Body of pancreas (tissue), 4 donors: Measurements from ENCODE around the gene ESPL1. TPM values are rescaled to one million over a fixed set of nuclear protein-coding genes. Genes with fewer than 3 reads are reported as not detected.
A peak's percentile ranks its signal among the peaks of the same experiment; 100 is the strongest.

Experiments used
- ATAC-seq: fragments of 150-250 bp; one replicate; pipeline ENCODE4 v1.9.1; 2016
- DNase-seq, 4 donors: peaks; one replicate each; pipeline ENCODE4 v3.0.0-alpha.2; 2019
- H3K27ac ChIP-seq, 4 donors: fragments of 200-600 bp; sonication (generic); 1 replicate in 3 of 4; 2 replicates in 1 of 4; pipeline versions ENCODE4 v1.5.1 to v1.6.1; 2016 to 2019; ENCODE audit warnings: mild to moderate bottlenecking in 1 of 4, mixed read lengths in 1 of 4, moderate library complexity in 1 of 4
- H3K27me3 ChIP-seq, 2 donors: fragments of 200-600 bp; sonication (generic); one replicate each; pipeline ENCODE4 v1.6.0; 2016; ENCODE audit warnings: mild to moderate bottlenecking in 1 of 2
- H3K36me3 ChIP-seq, 2 donors: fragments of 200-600 bp; sonication (generic); replicated peaks in 1 of 2; 2 replicates each; pipeline ENCODE4 v1.5.1; 2016; ENCODE audit warnings: low read depth in 2 of 2; ENCODE audit not compliant: insufficient read depth in 1 of 2
- H3K4me1 ChIP-seq: fragments of 200-600 bp; sonication (generic); one replicate; pipeline ENCODE4 v1.6.0; 2016
- H3K4me3 ChIP-seq, 2 donors: fragments of 200-600 bp; sonication (generic); 1 replicate in 1 of 2; 2 replicates in 1 of 2; pipeline ENCODE4 v1.5.1; 2016 to 2019
- H3K9me3 ChIP-seq, 3 donors: fragments of 200-600 bp; sonication (generic); 1 replicate in 2 of 3; 2 replicates in 1 of 3; pipeline ENCODE4 v1.5.1; 2016
- POLR2A ChIP-seq, 3 donors: fragments of 450-650 bp; IDR thresholded peaks; one replicate each; pipeline ENCODE4 v1.6.1; 2016; ENCODE audit warnings: antibody characterized with exemption in 3 of 3, mild to moderate bottlenecking in 2 of 3
- WGBS, 2 donors: methylation state at CpG; one replicate each; pipeline ENCODE4 v1.1.5; 2017; 5-methylcytosine and 5-hydroxymethylcytosine counted together
- intact Hi-C: fragments of 100-400 bp; cut with DNase I; formaldehyde crosslinking; loops from one replicate; pipeline ENCODE4 v1.15.1; 2023
- total RNA-seq, 2 donors: library from RNA; depleted of rRNA; stranded (reverse); fragments of >200 nt; gene quantifications; one replicate each; pipeline ENCODE4 v1.1.0, GENCODE V29; 2016
- TF ChIP-seq, protein P1 (sequence below), 7 experiments: fragments of 450-650 bp in 4 of 7; fragments of 200-600 bp in 3 of 7; sonication (generic) in 3 of 7; IDR thresholded peaks; one replicate each; pipeline ENCODE4 v1.5.1; 2016 to 2019; ENCODE audit warnings: antibody characterized with exemption in 7 of 7

The ESPL1 gene
- total RNA-seq, 2 donors from 2014 or later: not detected

DNA sequence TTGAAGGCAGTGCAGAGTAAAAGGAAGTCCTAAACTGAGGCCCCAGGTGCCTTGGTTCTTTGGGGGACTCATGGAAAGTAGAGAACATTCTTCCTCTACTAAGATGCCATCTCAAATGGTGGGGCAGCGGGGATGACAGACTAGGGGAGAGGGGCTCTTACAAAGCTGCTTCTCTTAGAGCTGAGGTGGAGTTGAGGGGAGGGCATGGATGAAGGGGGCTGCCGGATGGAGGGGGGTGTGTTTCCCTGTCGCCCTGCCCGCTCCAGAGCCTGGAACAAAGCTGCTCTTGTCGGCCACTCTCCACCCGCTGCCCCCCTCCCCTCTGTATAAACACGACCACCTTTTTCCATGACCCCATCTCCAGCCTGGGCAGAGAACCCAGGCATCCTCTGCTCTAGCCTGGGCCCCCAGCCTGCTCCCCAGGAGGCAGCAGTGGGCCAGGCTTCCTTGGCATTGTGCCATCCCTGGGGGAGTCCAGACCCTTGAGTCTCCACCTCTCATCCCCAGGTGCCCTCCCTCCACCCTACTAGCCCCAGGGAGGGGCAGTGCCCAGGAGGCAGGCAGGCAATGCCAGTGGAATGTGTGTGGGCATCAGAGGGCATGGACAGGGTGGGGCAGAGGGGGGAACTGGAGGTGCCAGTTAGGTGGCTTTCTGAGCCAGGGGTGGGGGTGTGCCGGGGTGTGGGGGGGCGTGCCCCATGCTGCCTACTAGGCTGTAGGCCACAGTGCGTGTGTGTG lies 37.8 kb upstream of the ESPL1 start:
- Histone ChIP-seq H3K4me3 (no peak overlapping the region), H3K27ac (peak overlapping the region; percentile 52 to 79 (median 74)), H3K27me3 (no peaks in the 10 kb centered on the region), H3K9me3 (no peaks in the 10 kb centered on the region), H3K36me3 (no peaks in the 10 kb centered on the region), H3K4me1 (peaks cover 30% of the 10 kb centered on the region)
- intact Hi-C loops: no loop called here
- TF ChIP-seq POLR2A (IDR thresholded peaks at IDR 0.05): peak in 2 of 3 donors; percentile 8 to 18
- TF ChIP-seq, protein P1, sequence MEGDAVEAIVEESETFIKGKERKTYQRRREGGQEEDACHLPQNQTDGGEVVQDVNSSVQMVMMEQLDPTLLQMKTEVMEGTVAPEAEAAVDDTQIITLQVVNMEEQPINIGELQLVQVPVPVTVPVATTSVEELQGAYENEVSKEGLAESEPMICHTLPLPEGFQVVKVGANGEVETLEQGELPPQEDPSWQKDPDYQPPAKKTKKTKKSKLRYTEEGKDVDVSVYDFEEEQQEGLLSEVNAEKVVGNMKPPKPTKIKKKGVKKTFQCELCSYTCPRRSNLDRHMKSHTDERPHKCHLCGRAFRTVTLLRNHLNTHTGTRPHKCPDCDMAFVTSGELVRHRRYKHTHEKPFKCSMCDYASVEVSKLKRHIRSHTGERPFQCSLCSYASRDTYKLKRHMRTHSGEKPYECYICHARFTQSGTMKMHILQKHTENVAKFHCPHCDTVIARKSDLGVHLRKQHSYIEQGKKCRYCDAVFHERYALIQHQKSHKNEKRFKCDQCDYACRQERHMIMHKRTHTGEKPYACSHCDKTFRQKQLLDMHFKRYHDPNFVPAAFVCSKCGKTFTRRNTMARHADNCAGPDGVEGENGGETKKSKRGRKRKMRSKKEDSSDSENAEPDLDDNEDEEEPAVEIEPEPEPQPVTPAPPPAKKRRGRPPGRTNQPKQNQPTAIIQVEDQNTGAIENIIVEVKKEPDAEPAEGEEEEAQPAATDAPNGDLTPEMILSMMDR (IDR thresholded peaks at IDR 0.05): no peak
- 49 to 54% methylated on average over 6 to 10 of the region's 10 CpGs for WGBS, 2 donors
- peak; percentile 76 for ATAC-seq
- peak; percentile 57 to 84 (median 74) for DNase-seq

DNA sequence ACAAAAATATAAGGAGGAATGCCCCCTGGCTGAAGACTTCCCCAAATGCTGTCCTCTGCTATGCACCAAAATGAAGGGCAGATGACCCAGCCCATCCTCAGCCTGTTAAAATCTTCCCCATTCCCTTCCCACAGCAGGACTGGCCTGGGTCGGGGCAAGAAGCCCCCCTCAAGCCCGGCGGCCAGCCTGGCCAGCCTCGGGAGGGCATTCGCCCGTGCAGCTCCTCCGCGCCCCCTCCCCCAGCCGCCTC lies 36.5 kb upstream of the ESPL1 start:
- Histone ChIP-seq H3K27me3 (no peaks in the 10 kb centered on the region), H3K36me3 (no peaks in the 10 kb centered on the region), H3K27ac (peak overlapping the region; percentile 67 to 79 (median 74)), H3K4me3 (peak overlapping the region; percentile 18 to 22), H3K9me3 (no peaks in the 10 kb centered on the region), H3K4me1 (peaks cover 30% of the 10 kb centered on the region)
- WGBS, 2 donors: 1% methylated on average over 9 of the region's 9 CpGs; no CpG with 5 or more reads in 1 of the 2 donors
- TF ChIP-seq, protein P1 (IDR thresholded peaks at IDR 0.05): no peak
- no peak for TF ChIP-seq POLR2A (IDR thresholded peaks at IDR 0.05)
- no peak for ATAC-seq
- intact Hi-C loops: no loop called here
- DNase-seq: no peak

DNA sequence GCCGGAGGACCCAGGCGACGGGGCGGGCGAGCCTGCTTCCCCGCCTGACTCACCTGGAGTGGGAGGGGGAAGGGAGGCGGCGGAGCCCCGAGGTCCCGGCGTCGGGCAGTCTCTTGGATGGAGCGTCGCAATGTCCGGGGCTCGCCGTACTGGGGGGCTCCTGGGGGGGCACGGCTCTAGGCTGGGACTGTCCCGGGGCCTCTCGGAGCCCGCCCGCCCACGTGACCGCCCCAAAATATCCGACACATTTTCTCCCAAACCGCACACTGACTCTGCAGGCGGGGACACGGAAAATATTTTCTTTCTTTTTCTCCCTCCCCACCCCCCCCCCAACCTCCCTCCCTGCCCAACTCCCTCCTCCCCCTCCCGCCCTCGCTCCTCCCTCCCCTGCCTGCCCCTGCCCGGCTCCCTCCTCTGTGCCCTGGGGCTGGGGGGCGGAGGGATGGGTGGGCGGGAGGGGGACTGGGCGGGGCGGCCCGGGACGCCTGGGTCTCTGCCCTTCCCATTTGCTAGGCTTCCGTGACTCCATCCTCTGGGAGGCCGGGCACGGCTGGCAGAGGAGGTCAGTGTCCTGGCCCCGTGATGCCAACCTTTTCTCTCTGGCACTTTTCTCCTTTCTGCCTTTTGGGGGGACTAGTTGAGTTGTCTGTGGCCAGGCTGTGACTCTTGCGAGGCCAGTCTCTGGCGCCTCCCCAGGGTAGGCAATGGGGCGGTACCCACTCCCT lies 36.0 kb upstream of the ESPL1 start, which contains the start of gene RARG:
Gene RARG (minus strand): TSS at position 289 of the 725 bp plus-strand sequence. CDS start 4,664 bp downstream, outside the sequence.
- TF ChIP-seq, protein P1 (IDR thresholded peaks at IDR 0.05): peak in 1 of 7 experiments; percentile 2
- peak in 2 of 3 donors; percentile 25 to 52 for TF ChIP-seq POLR2A (IDR thresholded peaks at IDR 0.05)
- peaks cover 30% of the 10 kb centered on the region for H3K4me1 ChIP-seq
- intact Hi-C loops: no loop called here
- no peaks in the 10 kb centered on the region for H3K27me3 ChIP-seq
- H3K4me3 ChIP-seq: peak within 1 kb of the TSS; percentile 18 to 22
- peak within 1 kb of the TSS; percentile 67 to 79 (median 74) for H3K27ac ChIP-seq
- H3K9me3 ChIP-seq: no peaks in the 10 kb centered on the region
- DNase-seq: peak; percentile 56 to 68 (median 59)
- no peaks in the 10 kb centered on the region for H3K36me3 ChIP-seq
- peak; percentile 59 for ATAC-seq
- WGBS, 2 donors: 0 to 1% methylated on average over 17 to 37 of the region's 44 CpGs

DNA sequence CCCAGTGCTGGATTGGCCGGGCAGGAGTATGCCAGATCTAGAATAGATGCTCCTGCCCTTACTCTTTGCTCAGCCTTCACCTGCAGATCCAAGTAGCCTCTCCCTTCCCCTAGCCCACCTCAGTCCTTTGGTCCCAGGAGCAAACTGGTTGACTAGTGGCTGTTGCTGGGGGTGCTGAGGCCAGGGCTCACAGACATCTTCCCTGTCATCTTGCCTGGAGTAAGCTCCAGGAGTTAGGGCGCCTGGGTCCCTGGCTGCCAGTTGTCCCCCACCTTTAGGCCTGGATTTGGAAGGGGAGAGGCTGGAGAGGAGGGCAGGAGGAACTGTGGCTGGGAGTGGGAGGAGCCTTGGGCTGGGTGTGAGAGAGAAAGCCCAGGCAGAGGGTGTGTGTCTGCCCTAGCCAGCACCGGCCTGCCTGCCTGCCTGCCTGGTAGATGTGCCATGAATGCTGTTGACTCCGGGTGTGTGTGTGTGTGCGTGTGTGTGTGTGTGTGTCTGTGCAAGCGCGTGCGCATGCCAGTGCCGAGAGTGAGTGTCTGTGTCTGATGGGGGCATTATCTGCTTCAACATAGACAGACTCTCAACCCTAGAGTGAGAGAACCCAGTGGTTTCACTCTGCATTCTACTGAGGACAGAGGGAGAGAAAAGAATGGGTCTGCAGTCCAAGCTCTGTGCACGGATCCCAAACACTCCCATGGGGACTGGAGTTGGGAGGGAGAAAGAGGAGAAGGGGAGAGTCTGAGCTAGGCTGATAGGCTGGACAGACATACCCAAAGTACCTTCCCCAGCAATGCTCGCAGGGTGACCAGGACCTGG lies 35.2 kb upstream of the ESPL1 start:
- WGBS, 2 donors: 26 to 43% methylated on average over 6 to 11 of the region's 11 CpGs
- no peak for TF ChIP-seq POLR2A (IDR thresholded peaks at IDR 0.05)
- TF ChIP-seq, protein P1 (IDR thresholded peaks at IDR 0.05): no peak
- no peaks in the 10 kb centered on the region for H3K27me3 ChIP-seq
- H3K9me3 ChIP-seq: no peaks in the 10 kb centered on the region
- DNase-seq (peak; percentile 22 to 59 (median 39)), ATAC-seq (peak; percentile 39)
- peaks cover 30% of the 10 kb centered on the region for H3K4me1 ChIP-seq
- peak overlapping the region; percentile 30 to 77 (median 70) for H3K27ac ChIP-seq
- H3K36me3 ChIP-seq: no peaks in the 10 kb centered on the region
- intact Hi-C loops: no loop called here
- peak overlapping the region in 1 of 2 donors; percentile 18 for H3K4me3 ChIP-seq
